BJ (cell line): ENCODE data around the gene FIZ1. TPM values are rescaled to one million over a fixed set of nuclear protein-coding genes. Genes with fewer than 3 reads are reported as not detected.
A peak's percentile ranks its signal among the peaks of the same experiment; 100 is the strongest.

Experiments
- CTCF ChIA-PET: fragments of 350-600 bp; formaldehyde crosslinking; extraction: SDS; loops from one replicate; lab custom pipeline; 2021; ENCODE audit warnings: antibody characterized with exemption, inconsistent platforms; lab: Yijun Ruan, JAX
- POLR2A ChIA-PET: fragments of 300-600 bp; sonication (Branson Sonifier 250); formaldehyde crosslinking; extraction: SDS; loops from one replicate; lab custom pipeline; 2021; ENCODE audit warnings: antibody characterized with exemption; lab: Charles Lee
- DNase-seq: peaks from one replicate; pipeline ENCODE4 v3.0.0-alpha.2; 2011; ENCODE audit warnings: low read depth
- H3K27me3 ChIP-seq: 2 replicates; pipeline ENCODE4 v1.6.0; 2011; ENCODE audit warnings: low read length; ENCODE audit not compliant: control insufficient read depth, insufficient read depth
- H3K36me3 ChIP-seq: 2 replicates; pipeline ENCODE4 v1.5.1; 2011; ENCODE audit warnings: low read length; ENCODE audit not compliant: control insufficient read depth, insufficient read depth
- H3K4me3 ChIP-seq: 2 replicates; pipeline ENCODE4 v1.5.1; 2011; ENCODE audit warnings: low read depth, mild to moderate bottlenecking, control low read depth, low read length
- polyA plus RNA-seq: library from polyadenylated mRNA; depleted of rRNA; stranded (reverse); fragments of >200 nt; gene quantifications from 2 replicates; pipeline ENCODE4 v1.2.3, GENCODE V29; 2011
- TF ChIP-seq, protein P1 (sequence below): IDR thresholded peaks from 2 replicates; pipeline ENCODE4 v1.5.1; 2011; ENCODE audit warnings: low read depth, mild to moderate bottlenecking, control low read depth, inconsistent platforms, low read length, moderate library complexity; ENCODE audit not compliant: insufficient read depth

The FIZ1 gene
- polyA plus RNA-seq, 1 experiment, result 4.0 TPM

DNA sequence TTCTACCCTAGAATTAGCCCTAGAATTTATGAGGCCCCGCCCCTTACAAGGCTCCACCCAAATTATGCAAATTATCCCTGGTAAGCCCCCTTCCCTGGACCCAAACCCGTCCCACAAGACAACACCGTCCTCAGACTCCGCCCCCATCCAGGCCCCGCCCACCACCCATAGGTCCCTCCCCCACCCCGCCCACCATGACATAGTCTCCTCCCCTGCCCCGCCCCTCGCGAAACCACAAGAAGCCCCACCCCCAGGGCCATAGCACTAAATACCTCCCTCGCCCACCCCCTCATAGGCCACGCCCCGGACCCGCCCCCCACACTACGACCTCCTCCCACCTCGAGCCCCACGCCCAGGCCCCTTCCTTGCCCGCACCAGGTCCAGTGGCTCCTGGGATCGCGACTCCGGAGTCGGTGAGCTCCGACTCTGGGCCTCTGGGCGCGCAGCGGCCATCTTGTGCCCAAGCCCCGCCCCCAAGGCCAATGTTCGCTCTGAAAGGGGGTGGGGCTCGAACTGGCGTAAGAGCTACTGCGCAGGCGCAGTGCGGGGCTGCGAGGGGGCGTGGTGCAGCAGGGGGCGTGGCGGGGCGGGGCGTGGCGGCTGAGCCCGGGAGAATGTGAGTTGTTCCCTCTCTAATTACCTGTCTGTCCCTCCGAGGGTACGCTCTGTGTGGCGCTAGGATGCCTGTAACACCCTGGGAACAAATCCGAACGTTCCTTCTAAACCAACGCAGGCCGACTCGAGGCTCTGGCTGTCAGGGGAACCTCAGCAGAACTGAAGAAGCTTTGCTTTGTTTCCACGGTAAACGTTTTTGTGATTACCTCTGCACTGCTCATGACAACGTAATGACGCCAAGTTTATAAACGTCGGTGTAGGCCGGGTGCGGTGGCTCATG is 25.0 kb upstream of the FIZ1 start, which contains the start of gene ZNF784:
Gene ZNF784 (minus strand): TSS at position 458 of the 895 bp plus-strand sequence. CDS start 5 bp downstream, at position 453.
- no peaks in the 10 kb centered on the region for H3K27me3 ChIP-seq
- TF ChIP-seq, protein P1, sequence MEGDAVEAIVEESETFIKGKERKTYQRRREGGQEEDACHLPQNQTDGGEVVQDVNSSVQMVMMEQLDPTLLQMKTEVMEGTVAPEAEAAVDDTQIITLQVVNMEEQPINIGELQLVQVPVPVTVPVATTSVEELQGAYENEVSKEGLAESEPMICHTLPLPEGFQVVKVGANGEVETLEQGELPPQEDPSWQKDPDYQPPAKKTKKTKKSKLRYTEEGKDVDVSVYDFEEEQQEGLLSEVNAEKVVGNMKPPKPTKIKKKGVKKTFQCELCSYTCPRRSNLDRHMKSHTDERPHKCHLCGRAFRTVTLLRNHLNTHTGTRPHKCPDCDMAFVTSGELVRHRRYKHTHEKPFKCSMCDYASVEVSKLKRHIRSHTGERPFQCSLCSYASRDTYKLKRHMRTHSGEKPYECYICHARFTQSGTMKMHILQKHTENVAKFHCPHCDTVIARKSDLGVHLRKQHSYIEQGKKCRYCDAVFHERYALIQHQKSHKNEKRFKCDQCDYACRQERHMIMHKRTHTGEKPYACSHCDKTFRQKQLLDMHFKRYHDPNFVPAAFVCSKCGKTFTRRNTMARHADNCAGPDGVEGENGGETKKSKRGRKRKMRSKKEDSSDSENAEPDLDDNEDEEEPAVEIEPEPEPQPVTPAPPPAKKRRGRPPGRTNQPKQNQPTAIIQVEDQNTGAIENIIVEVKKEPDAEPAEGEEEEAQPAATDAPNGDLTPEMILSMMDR, result no peak
- ChIA-PET POLR2A (interaction anchor here (0.6 kb wide), 2 partner anchors 53 to 394 kb away, joined by 5 to 9 read pairs; no protein-coding TSS in a partner anchor), CTCF (interaction anchor here (0.8 to 5.7 kb wide), 7 partner anchors 9 to 464 kb away, joined by 3 to 30 read pairs (median 5); partner anchors contain the start of gene ZNF865)
- peaks cover 6% of the 10 kb centered on the region for H3K36me3 ChIP-seq
- no peak for DNase-seq
- H3K4me3 ChIP-seq, result peak within 1 kb of the TSS; percentile 82

DNA sequence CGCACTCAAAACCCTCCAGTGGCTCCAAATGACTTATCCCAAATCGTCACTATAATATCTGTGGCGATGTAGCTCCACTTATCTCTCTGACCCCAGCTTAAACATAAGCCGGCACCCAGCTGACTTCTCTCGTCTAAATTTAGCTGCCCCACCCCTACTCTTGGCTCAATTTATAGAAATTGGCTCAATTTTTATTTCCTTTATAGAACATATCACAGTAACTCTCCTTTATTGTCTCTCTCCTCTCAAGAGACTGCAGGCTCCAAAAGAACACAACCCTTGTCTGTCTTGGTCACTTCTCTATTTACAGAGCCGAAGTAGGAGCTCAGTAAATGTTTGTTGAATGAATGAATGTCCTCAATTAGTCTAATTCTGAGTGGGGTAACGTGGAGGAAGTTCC is 24.2 kb upstream of the FIZ1 start:
- CTCF ChIA-PET, result interaction anchor here (0.7 to 5.7 kb wide), 3 partner anchors 9 to 120 kb away, joined by 3 to 30 read pairs (median 9); partner anchors contain the start of gene ZNF865
- H3K4me3 ChIP-seq, result no peak overlapping the region
- H3K27me3 ChIP-seq, result no peaks in the 10 kb centered on the region
- DNase-seq, result no peak
- TF ChIP-seq, protein P1, result no peak
- peaks cover 6% of the 10 kb centered on the region for H3K36me3 ChIP-seq
- POLR2A ChIA-PET, result no interaction called here

DNA sequence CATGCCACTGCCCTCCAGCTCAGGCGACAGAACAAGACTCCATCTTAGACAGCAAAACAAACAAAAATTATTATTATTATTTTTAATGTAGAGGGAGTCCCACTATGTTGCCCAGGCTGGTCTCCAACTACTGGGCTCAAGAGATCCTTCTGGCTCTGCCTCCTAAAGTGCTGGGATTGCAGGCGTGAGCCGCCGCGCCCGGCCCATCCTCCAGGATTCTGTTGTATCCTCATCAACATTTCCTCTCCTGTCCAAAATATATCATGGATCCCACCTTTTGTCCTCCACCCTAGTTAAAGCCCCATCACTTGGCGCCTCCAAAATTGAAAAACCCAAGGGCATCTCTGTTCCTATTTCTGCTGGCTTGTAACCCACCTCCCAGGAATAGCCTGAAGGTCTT is 23.8 kb upstream of the FIZ1 start:
- DNase-seq, result no peak
- POLR2A ChIA-PET, result no interaction called here
- Histone ChIP-seq H3K4me3 (no peak overlapping the region), H3K27me3 (no peaks in the 10 kb centered on the region), H3K36me3 (peaks cover 6% of the 10 kb centered on the region)
- TF ChIP-seq, protein P1, result no peak
- CTCF ChIA-PET, result interaction anchor here (0.7 to 5.7 kb wide), 3 partner anchors 10 to 119 kb away, joined by 3 to 30 read pairs (median 9); partner anchors contain the start of gene ZNF865

DNA sequence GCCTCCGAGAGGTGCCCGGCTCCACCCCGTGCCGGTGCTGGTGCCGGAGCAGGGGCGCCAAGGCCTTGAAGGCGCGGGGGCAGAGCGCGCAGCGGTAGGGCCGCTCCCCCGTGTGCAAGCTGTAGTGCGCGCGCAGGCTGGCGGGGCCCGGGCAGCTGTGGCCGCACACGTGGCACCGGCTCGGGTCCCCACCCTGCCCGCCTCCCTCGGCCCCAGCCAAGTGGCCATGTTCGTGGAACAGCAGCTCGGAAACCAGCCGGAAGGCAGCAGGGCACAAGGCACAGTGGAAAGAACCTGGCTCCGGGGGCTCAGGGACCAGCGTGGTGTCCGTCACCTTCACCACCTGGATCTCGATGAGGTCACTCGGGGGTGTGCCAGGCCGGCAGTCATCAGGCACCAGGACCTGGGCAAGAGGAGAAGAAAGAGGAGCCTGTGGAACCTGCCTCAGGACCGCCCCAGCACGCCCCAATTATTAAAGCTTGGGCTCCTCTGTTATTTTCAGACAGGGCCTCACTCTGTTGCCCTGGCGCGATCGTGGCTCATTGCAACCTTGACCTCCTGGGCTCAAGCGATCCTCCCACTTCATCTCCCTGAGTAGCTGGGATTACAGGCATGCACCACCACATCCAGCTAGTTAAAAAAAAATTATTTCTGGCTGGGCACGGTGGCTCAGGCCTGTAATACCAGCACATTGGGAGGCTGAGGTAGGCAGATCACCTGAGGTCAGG is 23.1 kb upstream of the FIZ1 start:
- TF ChIP-seq, protein P1, result no peak
- H3K4me3 ChIP-seq, result no peak overlapping the region
- ChIA-PET CTCF (interaction anchor here (1.6 to 5.7 kb wide), 2 partner anchors 10 to 16 kb away, joined by 9 to 30 read pairs; partner anchors contain the start of gene ZNF865), POLR2A (no interaction called here)
- no peaks in the 10 kb centered on the region for H3K27me3 ChIP-seq
- H3K36me3 ChIP-seq, result peaks cover 9% of the 10 kb centered on the region
- no peak for DNase-seq
